Liver (tissue), 9 donors: ENCODE results near the gene RPP40. TPM values are rescaled to one million over a fixed set of nuclear protein-coding genes. Genes with fewer than 3 reads are reported as not detected.

ENCODE experiments used
- DNase-seq: peaks from one replicate; pipeline ENCODE4 v3.0.0-alpha.2; 2017; ENCODE audit warnings: low spot score
- H3K27ac ChIP-seq, 2 donors: one replicate each; pipeline ENCODE4 v1.7.0; 2013; ENCODE audit warnings: inconsistent platforms in 2 of 2, low read length in 2 of 2, control low read depth in 1 of 2, low read depth in 1 of 2, mild to moderate bottlenecking in 1 of 2
- H3K27me3 ChIP-seq, 4 donors: one replicate each; pipeline versions ENCODE4 v1.6.1 to v1.7.0; 2013; ENCODE audit warnings: low read length in 3 of 4, inconsistent platforms in 1 of 4, mild to moderate bottlenecking in 1 of 4, moderate library complexity in 1 of 4; ENCODE audit not compliant: control insufficient read depth in 4 of 4, insufficient read depth in 4 of 4
- H3K36me3 ChIP-seq, 4 donors: one replicate each; pipeline versions ENCODE4 v1.6.1 to v1.7.0; 2013; ENCODE audit warnings: low read length in 3 of 4, mild to moderate bottlenecking in 3 of 4, low read depth in 1 of 4, moderate library complexity in 1 of 4; ENCODE audit not compliant: control insufficient read depth in 4 of 4, insufficient read depth in 3 of 4
- H3K4me1 ChIP-seq, 4 donors: one replicate each; pipeline versions ENCODE4 v1.6.1 to v1.7.0; 2013; ENCODE audit warnings: low read length in 3 of 4, mild to moderate bottlenecking in 3 of 4, moderate library complexity in 1 of 4; ENCODE audit not compliant: control insufficient read depth in 4 of 4, insufficient read depth in 4 of 4
- H3K4me3 ChIP-seq, 3 donors: one replicate each; pipeline versions ENCODE4 v1.6.1 to v1.7.0; 2013; ENCODE audit warnings: low read length in 3 of 3, control low read depth in 1 of 3, low read depth in 1 of 3, mild to moderate bottlenecking in 1 of 3
- H3K9ac ChIP-seq, 2 donors: one replicate each; pipeline ENCODE4 v1.7.0; 2013; ENCODE audit warnings: low read length in 2 of 2, mild to moderate bottlenecking in 2 of 2, moderate library complexity in 2 of 2, control low read depth in 1 of 2, low read depth in 1 of 2
- H3K9me3 ChIP-seq, 4 donors: one replicate each; pipeline versions ENCODE4 v1.6.1 to v1.7.0; 2013; ENCODE audit warnings: low read length in 3 of 4; ENCODE audit not compliant: control insufficient read depth in 4 of 4
- EGR1 ChIP-seq, 2 donors: IDR thresholded peaks; 2 replicates each; pipeline ENCODE4 v1.6.1; 2016 to 2018; ENCODE audit warnings: antibody characterized with exemption in 2 of 2, low read depth in 2 of 2
- FOXA1 ChIP-seq: IDR thresholded peaks from 2 replicates; pipeline ENCODE4 v1.6.1; 2016; ENCODE audit warnings: antibody characterized with exemption
- GABPA ChIP-seq, 2 donors: IDR thresholded peaks in 1 of 2; conservative IDR thresholded peaks in 1 of 2; 2 replicates each; pipeline ENCODE4 v1.6.1; 2016; ENCODE audit warnings: antibody characterized with exemption in 2 of 2, mild to moderate bottlenecking in 1 of 2, moderate library complexity in 1 of 2
- HNF4A ChIP-seq, 2 donors: conservative IDR thresholded peaks; 2 replicates each; pipeline ENCODE4 v1.6.1; 2016; ENCODE audit warnings: antibody characterized with exemption in 2 of 2, mild to moderate bottlenecking in 2 of 2
- JUND ChIP-seq, 2 donors: IDR thresholded peaks; 2 replicates each; pipeline ENCODE4 v1.6.1; 2016; ENCODE audit warnings: antibody characterized with exemption in 2 of 2
- NR2F2 ChIP-seq: IDR thresholded peaks from 2 replicates; pipeline ENCODE4 v1.6.1; 2016; ENCODE audit warnings: antibody characterized with exemption
- RAD21 ChIP-seq, 2 donors: IDR thresholded peaks; 2 replicates each; pipeline ENCODE4 v1.6.1; 2016; ENCODE audit warnings: antibody characterized with exemption in 2 of 2, mild to moderate bottlenecking in 2 of 2
- RXRA ChIP-seq, 2 donors: IDR thresholded peaks; 2 replicates each; pipeline ENCODE4 v1.6.1; 2017 to 2018; ENCODE audit warnings: antibody characterized with exemption in 2 of 2, mild to moderate bottlenecking in 1 of 2
- WGBS: extraction: QIAGEN DNeasy Blood & Tissue Kit; methylation state at CpG from one replicate; pipeline ENCODE4 v1.1.7; 2013; 5-methylcytosine and 5-hydroxymethylcytosine counted together
- polyA plus RNA-seq, 2 donors: library from polyadenylated mRNA; stranded (reverse) in 1 of 2; unstranded in 1 of 2; fragments of 200-250 nt in 1 of 2; fragments of >200 nt in 1 of 2; fragmentation: Nextera tagmentation in 1 of 2; extraction: Ambion mirVana in 1 of 2; gene quantifications; one replicate each; pipeline versions ENCODE4 v1.2.1 to v1.2.3, GENCODE V29; 2013 to 2015
- total RNA-seq, 2 donors: library from RNA; depleted of rRNA; stranded (reverse); fragments of >200 nt; gene quantifications; one replicate each; pipeline ENCODE4 v1.2.3, GENCODE V29; 2014
- TF ChIP-seq, protein P1 (sequence below): IDR thresholded peaks from 2 replicates; pipeline ENCODE4 v1.6.1; 2016; ENCODE audit warnings: antibody characterized with exemption
- TF ChIP-seq, protein P2 (sequence below): IDR thresholded peaks from 2 replicates; pipeline ENCODE4 v1.6.1; 2016; ENCODE audit warnings: antibody characterized with exemption
- TF ChIP-seq, protein P3 (sequence below): fragments of 150-350 bp; IDR thresholded peaks from 2 replicates; pipeline ENCODE4 v1.5.1; 2017; ENCODE audit warnings: improper control_type of control experiment, low read depth, low read length; ENCODE audit not compliant: missing input control
- TF ChIP-seq, protein P4 (sequence below): IDR thresholded peaks from 2 replicates; pipeline ENCODE4 v1.6.1; 2016; ENCODE audit warnings: antibody characterized with exemption
- TF ChIP-seq, protein P5 (sequence below): IDR thresholded peaks from 2 replicates; pipeline ENCODE4 v1.6.1; 2016; ENCODE audit warnings: antibody characterized with exemption, mild to moderate bottlenecking
- donor health status: healthy.
- donor health status: healthy.
- donor health status: healthy.
- donor health status: healthy.
- donor health status: healthy.

The RPP40 gene
- total and polyA plus RNA-seq, 4 donors = 5.4 to 9.5 (median 8.9) TPM

DNA sequence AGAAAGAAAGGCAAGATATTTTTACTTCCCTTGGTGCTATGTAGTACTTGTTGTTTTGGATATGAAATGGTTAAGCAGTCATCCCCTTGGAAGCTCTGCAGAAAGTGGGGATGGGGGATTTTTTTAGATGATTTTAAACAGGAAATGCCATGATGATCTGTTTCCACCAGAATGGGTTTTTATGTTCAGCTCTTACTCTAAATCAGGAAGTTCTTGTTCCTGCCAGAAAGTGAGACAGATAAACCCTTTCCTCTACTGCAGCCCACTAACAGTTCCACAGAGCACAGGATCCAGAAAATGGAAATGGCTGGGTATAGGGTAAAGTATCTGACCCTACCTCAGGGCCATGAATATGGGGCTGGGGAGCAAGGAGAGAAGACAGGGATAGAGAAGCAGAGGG, 49.2 kb upstream of the RPP40 start:
- no peak for DNase-seq
- TF ChIP-seq FOXA1 (no peak), RXRA (IDR thresholded peaks at IDR 0.05) (no peak), RAD21 (IDR thresholded peaks at IDR 0.05) (no peak), NR2F2 (no peak), EGR1 (IDR thresholded peaks at IDR 0.05; ENCODE audit: low read depth in 2 of 2) (no peak), JUND (IDR thresholded peaks at IDR 0.05) (no peak), HNF4A (conservative IDR thresholded peaks at IDR 0.05) (no peak)
- TF ChIP-seq, protein P1, sequence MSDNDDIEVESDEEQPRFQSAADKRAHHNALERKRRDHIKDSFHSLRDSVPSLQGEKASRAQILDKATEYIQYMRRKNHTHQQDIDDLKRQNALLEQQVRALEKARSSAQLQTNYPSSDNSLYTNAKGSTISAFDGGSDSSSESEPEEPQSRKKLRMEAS = no peak
- TF ChIP-seq, protein P2, sequence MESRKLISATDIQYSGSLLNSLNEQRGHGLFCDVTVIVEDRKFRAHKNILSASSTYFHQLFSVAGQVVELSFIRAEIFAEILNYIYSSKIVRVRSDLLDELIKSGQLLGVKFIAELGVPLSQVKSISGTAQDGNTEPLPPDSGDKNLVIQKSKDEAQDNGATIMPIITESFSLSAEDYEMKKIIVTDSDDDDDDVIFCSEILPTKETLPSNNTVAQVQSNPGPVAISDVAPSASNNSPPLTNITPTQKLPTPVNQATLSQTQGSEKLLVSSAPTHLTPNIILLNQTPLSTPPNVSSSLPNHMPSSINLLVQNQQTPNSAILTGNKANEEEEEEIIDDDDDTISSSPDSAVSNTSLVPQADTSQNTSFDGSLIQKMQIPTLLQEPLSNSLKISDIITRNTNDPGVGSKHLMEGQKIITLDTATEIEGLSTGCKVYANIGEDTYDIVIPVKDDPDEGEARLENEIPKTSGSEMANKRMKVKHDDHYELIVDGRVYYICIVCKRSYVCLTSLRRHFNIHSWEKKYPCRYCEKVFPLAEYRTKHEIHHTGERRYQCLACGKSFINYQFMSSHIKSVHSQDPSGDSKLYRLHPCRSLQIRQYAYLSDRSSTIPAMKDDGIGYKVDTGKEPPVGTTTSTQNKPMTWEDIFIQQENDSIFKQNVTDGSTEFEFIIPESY = no peak
- TF ChIP-seq, protein P3, sequence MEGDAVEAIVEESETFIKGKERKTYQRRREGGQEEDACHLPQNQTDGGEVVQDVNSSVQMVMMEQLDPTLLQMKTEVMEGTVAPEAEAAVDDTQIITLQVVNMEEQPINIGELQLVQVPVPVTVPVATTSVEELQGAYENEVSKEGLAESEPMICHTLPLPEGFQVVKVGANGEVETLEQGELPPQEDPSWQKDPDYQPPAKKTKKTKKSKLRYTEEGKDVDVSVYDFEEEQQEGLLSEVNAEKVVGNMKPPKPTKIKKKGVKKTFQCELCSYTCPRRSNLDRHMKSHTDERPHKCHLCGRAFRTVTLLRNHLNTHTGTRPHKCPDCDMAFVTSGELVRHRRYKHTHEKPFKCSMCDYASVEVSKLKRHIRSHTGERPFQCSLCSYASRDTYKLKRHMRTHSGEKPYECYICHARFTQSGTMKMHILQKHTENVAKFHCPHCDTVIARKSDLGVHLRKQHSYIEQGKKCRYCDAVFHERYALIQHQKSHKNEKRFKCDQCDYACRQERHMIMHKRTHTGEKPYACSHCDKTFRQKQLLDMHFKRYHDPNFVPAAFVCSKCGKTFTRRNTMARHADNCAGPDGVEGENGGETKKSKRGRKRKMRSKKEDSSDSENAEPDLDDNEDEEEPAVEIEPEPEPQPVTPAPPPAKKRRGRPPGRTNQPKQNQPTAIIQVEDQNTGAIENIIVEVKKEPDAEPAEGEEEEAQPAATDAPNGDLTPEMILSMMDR = no peak
- TF ChIP-seq, protein P4, sequence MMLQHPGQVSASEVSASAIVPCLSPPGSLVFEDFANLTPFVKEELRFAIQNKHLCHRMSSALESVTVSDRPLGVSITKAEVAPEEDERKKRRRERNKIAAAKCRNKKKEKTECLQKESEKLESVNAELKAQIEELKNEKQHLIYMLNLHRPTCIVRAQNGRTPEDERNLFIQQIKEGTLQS = no peak
- TF ChIP-seq, protein P5, sequence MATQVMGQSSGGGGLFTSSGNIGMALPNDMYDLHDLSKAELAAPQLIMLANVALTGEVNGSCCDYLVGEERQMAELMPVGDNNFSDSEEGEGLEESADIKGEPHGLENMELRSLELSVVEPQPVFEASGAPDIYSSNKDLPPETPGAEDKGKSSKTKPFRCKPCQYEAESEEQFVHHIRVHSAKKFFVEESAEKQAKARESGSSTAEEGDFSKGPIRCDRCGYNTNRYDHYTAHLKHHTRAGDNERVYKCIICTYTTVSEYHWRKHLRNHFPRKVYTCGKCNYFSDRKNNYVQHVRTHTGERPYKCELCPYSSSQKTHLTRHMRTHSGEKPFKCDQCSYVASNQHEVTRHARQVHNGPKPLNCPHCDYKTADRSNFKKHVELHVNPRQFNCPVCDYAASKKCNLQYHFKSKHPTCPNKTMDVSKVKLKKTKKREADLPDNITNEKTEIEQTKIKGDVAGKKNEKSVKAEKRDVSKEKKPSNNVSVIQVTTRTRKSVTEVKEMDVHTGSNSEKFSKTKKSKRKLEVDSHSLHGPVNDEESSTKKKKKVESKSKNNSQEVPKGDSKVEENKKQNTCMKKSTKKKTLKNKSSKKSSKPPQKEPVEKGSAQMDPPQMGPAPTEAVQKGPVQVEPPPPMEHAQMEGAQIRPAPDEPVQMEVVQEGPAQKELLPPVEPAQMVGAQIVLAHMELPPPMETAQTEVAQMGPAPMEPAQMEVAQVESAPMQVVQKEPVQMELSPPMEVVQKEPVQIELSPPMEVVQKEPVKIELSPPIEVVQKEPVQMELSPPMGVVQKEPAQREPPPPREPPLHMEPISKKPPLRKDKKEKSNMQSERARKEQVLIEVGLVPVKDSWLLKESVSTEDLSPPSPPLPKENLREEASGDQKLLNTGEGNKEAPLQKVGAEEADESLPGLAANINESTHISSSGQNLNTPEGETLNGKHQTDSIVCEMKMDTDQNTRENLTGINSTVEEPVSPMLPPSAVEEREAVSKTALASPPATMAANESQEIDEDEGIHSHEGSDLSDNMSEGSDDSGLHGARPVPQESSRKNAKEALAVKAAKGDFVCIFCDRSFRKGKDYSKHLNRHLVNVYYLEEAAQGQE = no peak
- Histone ChIP-seq H3K4me1 (no peaks in the 10 kb centered on the region), H3K27me3 (no peaks in the 10 kb centered on the region), H3K4me3 (no peak overlapping the region), H3K27ac (no peak overlapping the region), H3K9ac (no peak overlapping the region), H3K36me3 (no peaks in the 10 kb centered on the region), H3K9me3 (peaks cover 4 to 7% (median 4%) of the 10 kb centered on the region in 4 donors)

DNA sequence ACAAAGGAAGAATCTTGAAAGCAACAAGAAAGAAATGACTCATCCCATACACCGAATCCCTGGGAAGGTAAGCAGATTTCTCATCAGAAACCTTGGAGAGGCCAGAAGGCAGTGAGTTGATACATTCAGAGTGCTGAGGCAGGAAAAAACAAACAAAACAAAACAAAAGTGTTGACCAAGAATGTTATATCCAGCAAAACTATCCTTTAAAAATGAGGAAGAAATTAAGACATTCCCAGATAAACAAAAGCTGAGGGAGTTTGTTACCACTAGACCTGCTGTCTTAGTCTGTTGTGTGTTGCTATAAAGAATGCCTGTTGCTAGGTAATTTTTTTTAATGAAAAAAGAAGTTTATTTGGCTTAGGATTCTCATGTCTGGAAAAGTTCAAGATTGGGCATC, 47.6 kb upstream of the RPP40 start:
- Histone ChIP-seq H3K4me3 (no peak overlapping the region), H3K27ac (no peak overlapping the region), H3K4me1 (no peaks in the 10 kb centered on the region), H3K9me3 (peaks cover 4 to 7% (median 4%) of the 10 kb centered on the region in 4 donors), H3K27me3 (no peaks in the 10 kb centered on the region), H3K9ac (no peak overlapping the region), H3K36me3 (no peaks in the 10 kb centered on the region)
- 92% methylated on average over 1 of the region's 1 CpG for WGBS
- no peak for DNase-seq
- TF ChIP-seq GABPA (IDR thresholded peaks at IDR 0.05 in 1 of 2, conservative IDR thresholded peaks at IDR 0.05 in 1 of 2) = no peak
